ENCODE measurements around the gene SPIRE1.
"Not testable (repeated sequence)": the region's sequence is repeated elsewhere in the genome, so short reads cannot be mapped to it uniquely, and the experiment has no call there.

Gene SPIRE1

GRCh38 chr18:12411456-12411855 lies 246.5 kb downstream of the SPIRE1 start:
- no peak for DNase-seq (ENCODE audit: low spot score)

GRCh38 chr18:12410747-12411146 lies 247.2 kb downstream of the SPIRE1 start:
- not testable (repeated sequence) for DNase-seq (ENCODE audit: low spot score)

GRCh38 chr18:12410081-12410481 lies 247.8 kb downstream of the SPIRE1 start:
- no peak for DNase-seq (ENCODE audit: low spot score)

GRCh38 chr18:12409469-12409868 lies 248.4 kb downstream of the SPIRE1 start:
- peak; percentile 25 for DNase-seq (ENCODE audit: low spot score)

- peak; percentile 34 for DNase-seq (ENCODE audit: low spot score)
Measured at GRCh38 chr18:12408247-12408869, 249.5 kb downstream of the SPIRE1 start.

- no peak for DNase-seq (ENCODE audit: low spot score)
Measured at GRCh38 chr18:12406371-12407111, 251.4 kb downstream of the SPIRE1 start.

GRCh38 chr18:12405066-12405465 lies 252.8 kb downstream of the SPIRE1 start:
- no peak for DNase-seq (ENCODE audit: low spot score)

- DNase-seq (ENCODE audit: low spot score): peak; percentile 88
Measured at GRCh38 chr18:12403601-12404506, 254.1 kb downstream of the SPIRE1 start.

GRCh38 chr18:12401881-12402280 lies 256.0 kb downstream of the SPIRE1 start:
- no peak for DNase-seq (ENCODE audit: low spot score)

GRCh38 chr18:12399231-12399630 lies 258.7 kb downstream of the SPIRE1 start:
- no peak for DNase-seq (ENCODE audit: low spot score)

- no peak for DNase-seq (ENCODE audit: low spot score)
Measured at GRCh38 chr18:12398625-12399024, 259.3 kb downstream of the SPIRE1 start.

GRCh38 chr18:12397793-12398192 lies 260.1 kb downstream of the SPIRE1 start:
- DNase-seq (ENCODE audit: low spot score): no peak

- no peak for DNase-seq (ENCODE audit: low spot score)
Measured at GRCh38 chr18:12397254-12397653, 260.7 kb downstream of the SPIRE1 start.
